ENCODE measurements around the gene INSR. TPM values are rescaled to one million over a fixed set of nuclear protein-coding genes. Genes with fewer than 3 reads are reported as not detected.

The INSR gene
- total and polyA plus RNA-seq, 10 of the 15 experiments (the other 5 are each of a cell fraction or from before 2014, with no cell fraction given): 4.2 to 34.9 (median 13.6) TPM

DNA sequence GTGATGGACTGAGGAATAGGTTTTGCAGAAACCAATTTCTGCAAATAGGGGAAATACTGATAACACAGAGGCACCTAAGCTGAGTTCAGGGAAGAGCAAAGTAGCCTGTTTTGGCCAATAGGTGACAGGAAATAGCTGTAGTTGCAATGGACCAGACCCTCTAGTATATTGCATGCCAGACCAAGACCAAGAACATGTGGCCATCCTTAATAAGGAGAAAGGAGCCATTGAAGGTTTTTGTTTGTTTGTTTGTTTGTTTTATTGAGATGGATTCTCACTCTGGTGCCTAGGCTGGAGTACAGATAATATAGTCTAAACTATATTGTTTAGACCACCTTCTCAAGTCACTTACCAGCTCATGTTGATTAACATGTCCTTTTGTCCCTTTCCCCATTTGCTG lies 123.2 kb downstream of the INSR start:
- no TSS peak for BruUV-seq (replicated peaks)
- POLR2A ChIA-PET: interaction anchor here (0.6 to 1.5 kb wide), 2 partner anchors 9 to 130 kb away, joined by 3 to 4 read pairs; no protein-coding TSS in a partner anchor
- intact Hi-C loops (cut with micrococcal nuclease; ENCODE audit: unreplicated experiment) (no loop called here), in situ Hi-C loops (cut with MboI) (no loop called here)
- no peaks in the 10 kb centered on the region for H4K20me1 ChIP-seq (ENCODE audit: control insufficient read depth, insufficient read depth)
- SMC1A ChIA-PET (ENCODE audit: uncharacterized antibody, unreplicated experiment): interaction anchor here (1.2 kb wide), 1 partner anchor 9 kb away, joined by 4 read pairs; no protein-coding TSS in a partner anchor
- TF ChIP-seq SIX5 (IDR thresholded peaks at IDR 0.05; ENCODE audit: low read depth, low read length, severe bottlenecking): no peak
- TF ChIP-seq SMAD5 (IDR thresholded peaks at IDR 0.05; ENCODE audit: low read depth): no peak
- TF ChIP-seq MTA3 (IDR thresholded peaks at IDR 0.05; ENCODE audit: borderline replicate concordance, low read length): no peak
- TF ChIP-seq BMI1 (IDR thresholded peaks at IDR 0.05; ENCODE audit: borderline replicate concordance): no peak
- TF ChIP-seq, protein P1, sequence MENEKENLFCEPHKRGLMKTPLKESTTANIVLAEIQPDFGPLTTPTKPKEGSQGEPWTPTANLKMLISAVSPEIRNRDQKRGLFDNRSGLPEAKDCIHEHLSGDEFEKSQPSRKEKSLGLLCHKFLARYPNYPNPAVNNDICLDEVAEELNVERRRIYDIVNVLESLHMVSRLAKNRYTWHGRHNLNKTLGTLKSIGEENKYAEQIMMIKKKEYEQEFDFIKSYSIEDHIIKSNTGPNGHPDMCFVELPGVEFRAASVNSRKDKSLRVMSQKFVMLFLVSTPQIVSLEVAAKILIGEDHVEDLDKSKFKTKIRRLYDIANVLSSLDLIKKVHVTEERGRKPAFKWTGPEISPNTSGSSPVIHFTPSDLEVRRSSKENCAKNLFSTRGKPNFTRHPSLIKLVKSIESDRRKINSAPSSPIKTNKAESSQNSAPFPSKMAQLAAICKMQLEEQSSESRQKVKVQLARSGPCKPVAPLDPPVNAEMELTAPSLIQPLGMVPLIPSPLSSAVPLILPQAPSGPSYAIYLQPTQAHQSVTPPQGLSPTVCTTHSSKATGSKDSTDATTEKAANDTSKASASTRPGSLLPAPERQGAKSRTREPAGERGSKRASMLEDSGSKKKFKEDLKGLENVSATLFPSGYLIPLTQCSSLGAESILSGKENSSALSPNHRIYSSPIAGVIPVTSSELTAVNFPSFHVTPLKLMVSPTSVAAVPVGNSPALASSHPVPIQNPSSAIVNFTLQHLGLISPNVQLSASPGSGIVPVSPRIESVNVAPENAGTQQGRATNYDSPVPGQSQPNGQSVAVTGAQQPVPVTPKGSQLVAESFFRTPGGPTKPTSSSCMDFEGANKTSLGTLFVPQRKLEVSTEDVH (IDR thresholded peaks at IDR 0.05; ENCODE audit: low read depth, partially characterized antibody): no peak
- no peaks in the 10 kb centered on the region for H3K79me2 ChIP-seq (ENCODE audit: control insufficient read depth, insufficient read depth, low read length)
- peaks cover 19 to 26% of the 10 kb centered on the region in 2 experiments for H3K36me3 ChIP-seq (ENCODE audit: control insufficient read depth in 2 of 2, insufficient read depth in 2 of 2, low read length in 1 of 2)
- no peak overlapping the region for H3K4me3 ChIP-seq
- H3K27me3 ChIP-seq (replicated peaks in 1 of 2; ENCODE audit: control insufficient read depth in 2 of 2, insufficient read depth in 2 of 2, low read length in 1 of 2): no peaks in the 10 kb centered on the region
- H2AFZ ChIP-seq (ENCODE audit: control insufficient read depth, low read depth, low read length): no peak overlapping the region
- H3K4me2 ChIP-seq (ENCODE audit: control insufficient read depth, insufficient read depth): no peak overlapping the region
- DNase-seq (ENCODE audit: low read depth, low spot score): no peak
- ATAC-seq: no peak
- peaks cover 5% of the 10 kb centered on the region; the same call in 2 of the 3 replicates for H3K9me3 ChIP-seq (replicated peaks; ENCODE audit: control insufficient read depth, insufficient read depth, low read length)
- H3K4me1 ChIP-seq (ENCODE audit: control insufficient read depth, insufficient read depth, low read length): no peaks in the 10 kb centered on the region
- no peak for FAIRE-seq
- no peak overlapping the region for H3K9ac ChIP-seq (ENCODE audit: control insufficient read depth, insufficient read depth, low read length)
- RAD21 ChIA-PET (ENCODE audit: unreplicated experiment): no interaction called here
- CTCF ChIA-PET: interaction anchor here (0.6 to 0.8 kb wide), 3 partner anchors 132 to 156 kb away, joined by 3 read pairs; no protein-coding TSS in a partner anchor
- H3K27ac ChIP-seq (ENCODE audit: control insufficient read depth, insufficient read depth): no peak overlapping the region

Data from GM12878 (cell line).